Measurements from ENCODE around the gene GATB. TPM values are rescaled to one million over a fixed set of nuclear protein-coding genes. Genes with fewer than 3 reads are reported as not detected.
"Not testable (repeated sequence)": the region's sequence is repeated elsewhere in the genome, so short reads cannot be mapped to it uniquely, and the experiment has no call there.

Gene GATB
- total and polyA plus RNA-seq, 12 donors: 17.2 to 59.8 (median 36.6) TPM

- Histone ChIP-seq H3K27ac (no peak overlapping the region), H3K4me3 (no peak overlapping the region), H3K36me3 (replicated peaks in 1 of 2) (no peaks in the 10 kb centered on the region), H3K4me1 (replicated peaks in 1 of 2) (peaks cover 0 to 22% of the 10 kb centered on the region in 2 donors), H3K27me3 (no peaks in the 10 kb centered on the region), H3K9me3 (replicated peaks in 1 of 3) (no peaks in the 10 kb centered on the region)
- DNase-seq: no peak
- intact Hi-C loops (cut with DNase I): no loop called here
- 28 to 47% (median 39%) methylated on average over 1 of the region's 1 CpG for WGBS, 4 donors
- TF ChIP-seq CTCF (IDR thresholded peaks at IDR 0.05): no peak
- no peak for TF ChIP-seq POLR2A (IDR thresholded peaks at IDR 0.05)
Measured at GRCh38 chr4:151744614-151745013, 16.2 kb downstream of the GATB start.

GRCh38 chr4:151743894-151744293, 16.9 kb downstream of the GATB start:
- Histone ChIP-seq H3K4me3 (no peak overlapping the region), H3K27me3 (no peaks in the 10 kb centered on the region), H3K27ac (no peak overlapping the region), H3K36me3 (replicated peaks in 1 of 2) (no peaks in the 10 kb centered on the region), H3K4me1 (replicated peaks in 1 of 2) (peaks cover 0 to 22% of the 10 kb centered on the region in 2 donors), H3K9me3 (replicated peaks in 1 of 3) (no peaks in the 10 kb centered on the region)
- 92 to 98% (median 97%) methylated on average over 4 of the region's 4 CpGs for WGBS, 4 donors
- DNase-seq: no peak
- intact Hi-C loops (cut with DNase I): no loop called here
- TF ChIP-seq POLR2A (IDR thresholded peaks at IDR 0.05) (no peak), CTCF (IDR thresholded peaks at IDR 0.05) (no peak)

- H3K27ac ChIP-seq: no peak overlapping the region
- H3K27me3 ChIP-seq: no peaks in the 10 kb centered on the region
- H3K9me3 ChIP-seq (replicated peaks in 1 of 3): no peaks in the 10 kb centered on the region
- H3K4me1 ChIP-seq (replicated peaks in 1 of 2): peaks cover 0 to 22% of the 10 kb centered on the region in 2 donors
- intact Hi-C loops (cut with DNase I): no loop called here
- no peak overlapping the region for H3K4me3 ChIP-seq
- H3K36me3 ChIP-seq (replicated peaks in 1 of 2): no peaks in the 10 kb centered on the region
- no peak for DNase-seq
- 92 to 95% (median 94%) methylated on average over 3 of the region's 3 CpGs for WGBS, 4 donors
- TF ChIP-seq POLR2A (IDR thresholded peaks at IDR 0.05): no peak
- TF ChIP-seq CTCF (IDR thresholded peaks at IDR 0.05): no peak
Measured at GRCh38 chr4:151743128-151743854, 17.5 kb downstream of the GATB start.

GRCh38 chr4:151738720-151739517, 21.9 kb downstream of the GATB start:
- intact Hi-C loops (cut with DNase I): no loop called here
- H3K27me3 ChIP-seq: no peaks in the 10 kb centered on the region
- no peak overlapping the region for H3K4me3 ChIP-seq
- DNase-seq: no peak
- WGBS, 4 donors: 82 to 88% (median 83%) methylated on average over 8 of the region's 8 CpGs
- H3K36me3 ChIP-seq (replicated peaks in 1 of 2): no peaks in the 10 kb centered on the region
- TF ChIP-seq CTCF (IDR thresholded peaks at IDR 0.05) (no peak), POLR2A (IDR thresholded peaks at IDR 0.05) (no peak)
- H3K9me3 ChIP-seq (replicated peaks in 1 of 3): no peaks in the 10 kb centered on the region
- H3K4me1 ChIP-seq (replicated peaks in 1 of 2): no peaks in the 10 kb centered on the region
- no peak overlapping the region for H3K27ac ChIP-seq

- H3K36me3 ChIP-seq (replicated peaks in 1 of 2); H3K27me3 ChIP-seq; intact Hi-C loops (cut with DNase I); H3K27ac ChIP-seq; H3K9me3 ChIP-seq (replicated peaks in 1 of 3); DNase-seq; H3K4me3 ChIP-seq; H3K4me1 ChIP-seq (replicated peaks in 1 of 2): not testable (repeated sequence)
- 70 to 100% (median 98%) methylated on average over 2 of the region's 2 CpGs for WGBS, 4 donors
Measured at GRCh38 chr4:151736852-151737251, 24.0 kb downstream of the GATB start.

All from adrenal gland (tissue), 12 donors.